Neural crest cell (in vitro differentiated cells): ENCODE data around the gene PPP2R5D. TPM values are rescaled to one million over a fixed set of nuclear protein-coding genes. Genes with fewer than 3 reads are reported as not detected.
"Not testable (repeated sequence)": the region's sequence is repeated elsewhere in the genome, so short reads cannot be mapped to it uniquely, and the experiment has no call there.

Experiments
- DNase-seq: peaks from one replicate; pipeline ENCODE4 v3.0.0; 2021; ENCODE audit warnings: low read depth, mixed read lengths, low spot score
- H3K27ac Mint-ChIP-seq: one replicate; pipeline ENCODE4 v1.8.0; 2021; ENCODE audit warnings: mild to moderate bottlenecking, mixed read lengths; ENCODE audit not compliant: unreplicated experiment
- H3K27me3 Mint-ChIP-seq: 2 replicates; pipeline ENCODE4 v1.8.0; 2021; ENCODE audit warnings: low read depth, mild to moderate bottlenecking, mixed read lengths
- H3K36me3 Mint-ChIP-seq: 2 replicates; pipeline ENCODE4 v1.8.0; 2021; ENCODE audit warnings: low read depth, mild to moderate bottlenecking, mixed read lengths
- H3K4me1 Mint-ChIP-seq: 2 replicates; pipeline ENCODE4 v1.8.0; 2021; ENCODE audit warnings: mixed read lengths
- H3K4me3 Mint-ChIP-seq: one replicate; pipeline ENCODE4 v1.8.0; 2021; ENCODE audit warnings: mild to moderate bottlenecking, mixed read lengths
- H3K9me3 Mint-ChIP-seq: 2 replicates; pipeline ENCODE4 v1.8.0; 2021; ENCODE audit warnings: mixed read lengths
- CTCF ChIP-seq: fragments of 200-600 bp; sonication (generic); conservative IDR thresholded peaks from 2 replicates; pipeline ENCODE4 v1.5.0; 2021; ENCODE audit warnings: antibody characterized with exemption, mild to moderate bottlenecking
- total RNA-seq: library from RNA; stranded (reverse); gene quantifications from 2 replicates; pipeline ENCODE4 v1.2.1, GENCODE V29; 2021

The PPP2R5D gene
- total RNA-seq, 1 donor from 2014 or later: 67.5 TPM

GRCh38 chr6:42952389-42952788 is 32.0 kb upstream of the PPP2R5D start:
- TF ChIP-seq CTCF: no peak
- no peaks in the 10 kb centered on the region for H3K27me3 Mint-ChIP-seq
- no peak overlapping the region for H3K4me3 Mint-ChIP-seq
- no peak for DNase-seq
- H3K27ac Mint-ChIP-seq: no peak overlapping the region
- no peaks in the 10 kb centered on the region for H3K9me3 Mint-ChIP-seq
- H3K36me3 Mint-ChIP-seq: peaks cover 2% of the 10 kb centered on the region
- H3K4me1 Mint-ChIP-seq: no peaks in the 10 kb centered on the region

DNA sequence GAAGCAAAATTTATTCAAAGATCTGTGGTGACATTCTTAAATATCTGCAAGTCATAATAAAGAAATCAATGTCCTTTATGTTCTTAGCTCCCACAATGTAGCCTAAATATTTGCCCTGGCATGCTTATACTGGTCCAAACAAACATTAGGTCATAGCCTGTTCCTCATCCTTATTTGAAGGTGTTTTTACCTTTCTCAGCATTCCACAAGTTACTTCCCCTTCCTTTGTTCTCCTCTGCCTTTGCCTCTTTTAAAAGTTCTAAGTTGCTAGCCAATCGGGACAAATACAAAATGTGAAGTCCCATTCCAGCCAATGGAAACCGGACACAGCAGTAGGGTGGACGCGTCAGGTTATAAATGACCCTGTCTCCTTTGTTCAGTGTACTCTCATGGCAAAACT is 30.0 kb upstream of the PPP2R5D start:
- not testable (repeated sequence) for H3K4me1 Mint-ChIP-seq, H3K27ac Mint-ChIP-seq, H3K4me3 Mint-ChIP-seq, DNase-seq, H3K27me3 Mint-ChIP-seq, H3K9me3 Mint-ChIP-seq, H3K36me3 Mint-ChIP-seq

- no peak for TF ChIP-seq CTCF
- no peak for DNase-seq
- Mint-ChIP-seq H3K9me3 (no peaks in the 10 kb centered on the region), H3K27ac (no peak overlapping the region), H3K36me3 (peaks cover 2% of the 10 kb centered on the region), H3K4me3 (no peak overlapping the region), H3K4me1 (peaks cover 10% of the 10 kb centered on the region), H3K27me3 (peaks cover 43% of the 10 kb centered on the region)
Observed at GRCh38 chr6:42958125-42958524, 26.2 kb upstream of the PPP2R5D start.

DNA sequence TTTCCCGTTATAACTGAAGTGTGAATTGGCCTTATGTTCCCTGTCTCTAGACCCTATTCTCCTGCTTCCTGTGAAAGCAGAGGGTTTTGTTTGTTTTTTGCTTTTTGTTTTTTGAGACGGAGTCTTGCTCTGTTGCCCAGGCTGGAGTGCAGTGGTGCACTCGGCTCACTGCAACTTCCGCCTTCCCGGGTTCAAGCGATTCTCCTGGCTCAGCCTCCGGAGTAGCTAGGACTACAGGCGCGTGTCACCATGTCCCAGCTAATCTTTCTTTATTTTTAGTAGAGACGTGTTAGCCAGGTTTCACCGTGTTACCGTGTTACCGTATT is 24.5 kb upstream of the PPP2R5D start:
- Mint-ChIP-seq H3K27me3 (peaks cover 43% of the 10 kb centered on the region), H3K27ac (no peak overlapping the region)
- DNase-seq: no peak

GRCh38 chr6:42960243-42961019 is 23.9 kb upstream of the PPP2R5D start, which contains the start of gene GNMT:
Gene GNMT (plus strand): TSS chr6:42960754. CDS start chr6:42960768, 14 bp downstream.
- peaks cover 43% of the 10 kb centered on the region for H3K27me3 Mint-ChIP-seq
- no peak for TF ChIP-seq CTCF
- peaks cover 10% of the 10 kb centered on the region for H3K4me1 Mint-ChIP-seq
- H3K4me3 Mint-ChIP-seq: peak within 1 kb of the TSS; percentile 57
- peak; percentile 12 for DNase-seq
- H3K36me3 Mint-ChIP-seq: peaks cover 2% of the 10 kb centered on the region
- no peaks in the 10 kb centered on the region for H3K9me3 Mint-ChIP-seq
- no peak within 1 kb of the TSS for H3K27ac Mint-ChIP-seq

More for the DNA sequence above, 24.5 kb upstream of the PPP2R5D start:
- peaks cover 2% of the 10 kb centered on the region for H3K36me3 Mint-ChIP-seq
- H3K9me3 Mint-ChIP-seq: no peaks in the 10 kb centered on the region
- no peak for TF ChIP-seq CTCF
- H3K4me3 Mint-ChIP-seq: peak overlapping the region; percentile 13
- H3K4me1 Mint-ChIP-seq: peaks cover 10% of the 10 kb centered on the region

- Mint-ChIP-seq H3K4me3 (peak overlapping the region; percentile 9), H3K4me1 (peaks cover 10% of the 10 kb centered on the region), H3K27me3 (peaks cover 43% of the 10 kb centered on the region), H3K9me3 (no peaks in the 10 kb centered on the region), H3K36me3 (peaks cover 2% of the 10 kb centered on the region), H3K27ac (no peak overlapping the region)
- TF ChIP-seq CTCF: no peak
- DNase-seq: no peak
Observed at GRCh38 chr6:42961020-42961470, 23.3 kb upstream of the PPP2R5D start.
